Right lobe of liver (tissue), 6 donors: ENCODE results near the gene PISD. TPM values are rescaled to one million over a fixed set of nuclear protein-coding genes. Genes with fewer than 3 reads are reported as not detected.

Source experiments
- ATAC-seq, 4 donors: fragments of 200-7000 bp; cut with Tn5 transposase; one replicate each; pipeline ENCODE4 v1.9.1; 2020; ENCODE audit warnings: mild to moderate bottlenecking in 4 of 4, moderate library complexity in 4 of 4
- DNase-seq, 3 donors: peaks; one replicate each; pipeline ENCODE4 v3.0.0-alpha.2; 2020
- H3K27ac ChIP-seq, 3 donors: fragments of 200-600 bp; one replicate each; pipeline ENCODE4 v1.8.0; 2022
- H3K27me3 ChIP-seq, 2 donors: fragments of 200-600 bp; one replicate each; pipeline ENCODE4 v1.8.0; 2022
- H3K36me3 ChIP-seq, 4 donors: fragments of 200-600 bp; sonication (generic) in 1 of 4; one replicate each; pipeline versions ENCODE4 v1.5.1 to v1.8.0; 2017 to 2022; ENCODE audit warnings: control low read depth in 1 of 4
- H3K4me1 ChIP-seq, 4 donors: fragments of 200-600 bp; sonication (generic) in 1 of 4; one replicate each; pipeline versions ENCODE4 v1.5.1 to v1.8.0; 2017 to 2022; ENCODE audit warnings: control low read depth in 1 of 4
- H3K4me3 ChIP-seq, 3 donors: fragments of 200-600 bp; one replicate each; pipeline ENCODE4 v1.8.0; 2022
- H3K9me3 ChIP-seq, 4 donors: fragments of 200-600 bp; sonication (generic) in 1 of 4; one replicate each; pipeline versions ENCODE4 v1.5.1 to v1.8.0; 2017 to 2022; ENCODE audit warnings: control low read depth in 1 of 4
- CTCF ChIP-seq, 4 donors: fragments of 200-600 bp in 3 of 4; fragments of 450-650 bp in 1 of 4; IDR thresholded peaks; one replicate each; pipeline versions ENCODE4 v1.5.1 to v1.8.0; 2016 to 2022; ENCODE audit warnings: antibody characterized with exemption in 4 of 4, mild to moderate bottlenecking in 2 of 4
- POLR2A ChIP-seq: fragments of 450-650 bp; IDR thresholded peaks from one replicate; pipeline ENCODE4 v1.6.1; 2017; ENCODE audit warnings: antibody characterized with exemption, mild to moderate bottlenecking
- WGBS: methylation state at CpG from one replicate; pipeline ENCODE4 v1.1.6; 2018; ENCODE audit warnings: low coverage, low lambda C conversion rate; ENCODE audit not compliant: insufficient coverage; ENCODE audit errors: missing lambda C conversion rate; 5-methylcytosine and 5-hydroxymethylcytosine counted together
- intact Hi-C, 2 donors: fragments of 100-400 bp; cut with DNase I; formaldehyde crosslinking; loops; one replicate each; pipeline versions ENCODE4 v1.11.2 to v1.14.1; 2022
- total RNA-seq, 6 experiments: library from RNA; depleted of rRNA in 2 of 6; stranded (reverse); fragments of >200 nt in 2 of 6; fragmentation: NEBNext Ultra II Directional in 3 of 6; extraction: Animal tissue kit (Norgen Biotek cat#: 25700) in 3 of 6; gene quantifications; one replicate each; pipeline versions ENCODE4 v1.1.0 to v1.2.4, GENCODE V29; 2016 to 2023
- donor health status: DM: no; HTN: yes; CAD: no.
- donor health status: DM: no; HTN: no; CAD: no.
- donor health status: DM: no; HTN: no; CAD: no.
- donor health status: DM: no; HTN: yes; CAD: no.
- donor health status: DM: no; HTN: yes; CAD: no.

The PISD gene
- total RNA-seq, 6 experiments from 2014 or later = 15.5 to 22.9 (median 18.1) TPM

GRCh38 chr22:31583861-31584485 lies 78.0 kb downstream of the PISD start:
- WGBS = 83% methylated on average over 2 of the region's 3 CpGs
- Histone ChIP-seq H3K4me1 (peaks cover 0 to 8% (median 0%) of the 10 kb centered on the region in 4 donors), H3K27me3 (no peaks in the 10 kb centered on the region), H3K36me3 (no peaks in the 10 kb centered on the region), H3K4me3 (no peak overlapping the region), H3K9me3 (no peaks in the 10 kb centered on the region), H3K27ac (no peak overlapping the region)
- TF ChIP-seq POLR2A = no peak
- TF ChIP-seq CTCF (IDR thresholded peaks at IDR 0.05) = no peak
- no peak for DNase-seq
- ATAC-seq = no peak
- intact Hi-C loops = no loop called here

- intact Hi-C loops = no loop called here
- TF ChIP-seq CTCF (IDR thresholded peaks at IDR 0.05) = no peak
- TF ChIP-seq POLR2A = no peak
- no peak overlapping the region for H3K27ac ChIP-seq
- 57% methylated on average over 1 of the region's 1 CpG for WGBS
- H3K4me3 ChIP-seq = no peak overlapping the region
- ATAC-seq = peak in 2 of 4 donors; percentile 27 to 77
- no peak for DNase-seq
- H3K27me3 ChIP-seq = no peaks in the 10 kb centered on the region
- H3K4me1 ChIP-seq = peaks cover 0 to 8% (median 0%) of the 10 kb centered on the region in 4 donors
- no peaks in the 10 kb centered on the region for H3K9me3 ChIP-seq
- H3K36me3 ChIP-seq = no peaks in the 10 kb centered on the region
These were observed 82.2 kb downstream of the PISD start for GRCh38 chr22:31579835-31580242.

- no peak for DNase-seq
- ATAC-seq = no peak
- intact Hi-C loops = no loop called here
- Histone ChIP-seq H3K27me3 (no peaks in the 10 kb centered on the region), H3K36me3 (peaks cover 0 to 4% (median 0%) of the 10 kb centered on the region in 4 donors), H3K4me1 (peaks cover 0 to 8% (median 0%) of the 10 kb centered on the region in 4 donors), H3K4me3 (no peak overlapping the region), H3K27ac (no peak overlapping the region), H3K9me3 (no peaks in the 10 kb centered on the region)
- TF ChIP-seq POLR2A (no peak), CTCF (IDR thresholded peaks at IDR 0.05) (no peak)
- WGBS = no CpG with 5 or more reads among the region's 5 CpGs
These were observed 83.8 kb downstream of the PISD start for GRCh38 chr22:31578171-31578570.

- ATAC-seq (no peak), DNase-seq (no peak)
- TF ChIP-seq POLR2A (no peak), CTCF (IDR thresholded peaks at IDR 0.05) (no peak)
- H3K27me3 ChIP-seq = no peaks in the 10 kb centered on the region
- intact Hi-C loops = no loop called here
- no peak overlapping the region for H3K4me3 ChIP-seq
- 85% methylated on average over 5 of the region's 5 CpGs for WGBS
- no peaks in the 10 kb centered on the region for H3K9me3 ChIP-seq
- H3K36me3 ChIP-seq = peaks cover 0 to 6% (median 0%) of the 10 kb centered on the region in 4 donors
- peaks cover 0 to 8% (median 0%) of the 10 kb centered on the region in 4 donors for H3K4me1 ChIP-seq
- H3K27ac ChIP-seq = no peak overlapping the region
These were observed 84.3 kb downstream of the PISD start for GRCh38 chr22:31577711-31578110.
